Left renal pelvis (tissue), 4 donors: ENCODE data around the gene CLDND2. TPM values are rescaled to one million over a fixed set of nuclear protein-coding genes. Genes with fewer than 3 reads are reported as not detected.
A peak's percentile ranks its signal among the peaks of the same experiment; 100 is the strongest.

Experiments
- DNase-seq, 4 donors: peaks; one replicate each; pipeline ENCODE4 v3.0.0-alpha.2; 2013; ENCODE audit warnings: low read depth in 4 of 4, low spot score in 3 of 4
- polyA plus RNA-seq, 4 donors: library from polyadenylated mRNA; unstranded; fragments of 120-200 nt; gene quantifications; one replicate each; pipeline ENCODE4 v1.2.1, GENCODE V29; 2013; ENCODE audit not compliant: insufficient read length in 4 of 4

CLDND2 gene
- polyA plus RNA-seq, 4 donors: 1.6 to 3.5 (median 1.9) TPM

DNA sequence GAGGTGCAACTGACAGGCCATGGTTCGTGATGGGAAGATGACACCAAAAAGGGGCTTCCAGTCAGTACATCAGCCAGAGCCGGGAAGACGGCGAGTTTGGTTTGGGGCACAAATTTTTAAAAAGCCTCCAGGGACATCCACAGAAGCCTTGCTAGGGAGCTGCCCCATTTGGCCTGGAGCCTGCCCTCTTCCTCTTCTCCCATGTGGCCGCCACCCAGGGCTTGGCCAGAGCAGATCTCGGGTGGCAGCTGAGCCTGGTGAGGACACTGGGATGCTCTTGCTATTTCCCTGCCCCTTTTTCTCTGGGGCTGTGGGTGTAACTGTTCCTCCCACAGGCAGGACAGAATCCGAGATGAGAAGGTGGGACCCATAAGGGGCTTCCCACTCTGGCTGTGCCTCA, 10.9 kb downstream of the CLDND2 start:
- no peak for DNase-seq

DNA sequence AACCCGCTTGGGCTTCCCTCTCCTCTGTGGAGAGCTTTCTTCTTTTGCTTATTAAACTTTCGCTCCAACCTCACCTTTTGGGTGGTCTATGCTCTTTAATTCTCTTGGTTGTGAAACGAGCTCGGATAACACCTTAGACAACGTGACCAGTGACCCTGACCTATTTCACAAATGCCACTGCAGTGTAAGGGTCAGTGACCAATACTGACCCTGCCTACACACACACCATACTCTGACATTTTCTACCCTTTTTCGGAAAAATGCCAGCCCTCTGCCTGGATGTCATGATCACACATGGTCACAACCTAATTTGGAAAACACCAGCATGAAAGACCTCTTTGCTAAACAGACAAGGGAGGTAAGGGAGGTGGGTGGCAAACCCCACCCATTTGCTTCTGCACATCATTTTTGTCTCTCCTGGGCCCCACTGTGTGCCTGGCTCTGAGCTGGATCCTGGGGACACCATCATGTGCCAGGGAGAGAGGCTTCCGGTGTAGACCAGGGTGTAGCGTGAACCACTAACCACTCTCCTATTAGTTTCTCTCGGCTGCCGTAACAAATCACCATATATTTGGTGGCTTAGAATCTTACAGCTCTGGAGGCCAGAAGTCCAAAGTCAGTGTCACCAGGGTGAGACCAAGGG, 12.5 kb downstream of the CLDND2 start:
- no peak for DNase-seq

DNA sequence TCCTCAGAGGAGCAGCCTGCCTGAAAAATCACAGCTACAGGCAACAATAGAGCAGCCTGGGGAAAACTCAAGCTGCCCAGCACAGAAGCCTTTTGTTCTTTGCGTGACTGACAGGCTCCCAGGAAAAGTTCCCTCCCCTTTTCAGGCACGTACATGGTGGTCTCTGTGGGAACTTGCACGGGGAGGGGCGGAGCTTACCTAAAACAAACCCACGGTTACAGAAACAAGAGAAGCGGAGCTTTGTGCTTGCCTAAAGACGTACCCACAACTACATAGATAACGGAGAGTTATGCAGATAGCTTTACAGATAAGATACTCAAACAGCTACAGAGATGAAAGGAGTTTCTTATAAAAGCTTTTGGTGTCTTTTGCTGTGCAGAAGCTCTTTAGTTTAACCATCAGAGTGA, 14.1 kb downstream of the CLDND2 start:
- DNase-seq: peak in 1 of 4 donors; percentile 26

DNA sequence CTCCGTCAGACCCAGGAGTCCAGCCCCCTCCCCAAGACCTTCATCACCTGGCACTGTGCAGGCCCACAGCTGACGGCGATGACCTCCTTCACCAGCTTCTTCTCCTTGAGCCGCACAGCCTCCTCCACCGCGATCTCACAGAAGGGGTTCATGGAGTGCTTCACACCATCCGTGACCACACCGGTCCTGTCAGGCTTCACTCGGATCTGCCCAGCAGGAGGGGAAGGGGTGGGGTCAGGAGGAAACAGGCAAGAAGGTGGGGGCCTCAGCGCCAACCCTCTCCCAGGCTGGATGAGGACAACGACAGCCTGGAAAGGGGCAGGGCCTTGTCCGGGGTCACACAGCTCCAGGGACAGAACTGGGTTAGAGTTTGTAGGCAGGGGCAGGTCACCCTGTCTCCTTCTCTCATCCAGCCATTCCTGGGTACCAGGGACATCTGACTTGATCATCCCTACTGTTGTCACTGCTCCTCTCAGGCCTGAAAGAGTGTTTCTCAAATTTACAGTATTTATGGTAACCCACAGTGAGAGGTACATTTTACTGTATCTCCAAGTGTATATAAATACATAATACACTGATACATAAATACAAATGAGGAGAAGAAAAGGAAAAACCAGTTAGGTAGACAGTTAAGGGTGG, 14.6 kb downstream of the CLDND2 start:
- no peak for DNase-seq

DNA sequence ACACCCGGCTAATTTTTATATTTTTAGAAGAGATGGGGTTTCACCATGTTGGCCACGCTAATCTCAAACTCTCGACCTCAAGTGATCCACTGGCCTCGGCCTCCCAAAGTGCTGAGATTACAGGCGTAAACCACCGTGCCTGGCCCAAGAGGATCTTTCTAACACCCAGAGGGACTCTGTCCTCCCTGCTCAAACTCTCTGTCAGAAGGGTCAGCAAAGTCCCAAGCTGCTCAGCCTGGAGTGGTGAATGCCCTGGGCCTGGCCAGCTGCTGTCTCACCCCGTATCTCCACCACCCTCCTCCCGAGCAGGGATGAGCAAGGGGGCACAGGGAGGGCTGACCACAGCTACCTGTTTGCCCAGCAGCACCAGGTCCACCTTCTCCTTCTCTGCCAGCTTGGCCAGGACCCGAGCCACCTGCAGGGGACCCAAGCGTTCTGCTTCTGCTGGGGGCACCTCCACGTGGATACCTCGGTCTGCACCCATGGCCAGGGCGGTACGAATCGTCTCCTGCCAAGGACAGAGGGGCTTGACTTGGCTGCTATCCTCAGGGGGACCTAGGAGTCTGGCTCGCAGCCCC, 15.9 kb downstream of the CLDND2 start:
- no peak for DNase-seq

DNA sequence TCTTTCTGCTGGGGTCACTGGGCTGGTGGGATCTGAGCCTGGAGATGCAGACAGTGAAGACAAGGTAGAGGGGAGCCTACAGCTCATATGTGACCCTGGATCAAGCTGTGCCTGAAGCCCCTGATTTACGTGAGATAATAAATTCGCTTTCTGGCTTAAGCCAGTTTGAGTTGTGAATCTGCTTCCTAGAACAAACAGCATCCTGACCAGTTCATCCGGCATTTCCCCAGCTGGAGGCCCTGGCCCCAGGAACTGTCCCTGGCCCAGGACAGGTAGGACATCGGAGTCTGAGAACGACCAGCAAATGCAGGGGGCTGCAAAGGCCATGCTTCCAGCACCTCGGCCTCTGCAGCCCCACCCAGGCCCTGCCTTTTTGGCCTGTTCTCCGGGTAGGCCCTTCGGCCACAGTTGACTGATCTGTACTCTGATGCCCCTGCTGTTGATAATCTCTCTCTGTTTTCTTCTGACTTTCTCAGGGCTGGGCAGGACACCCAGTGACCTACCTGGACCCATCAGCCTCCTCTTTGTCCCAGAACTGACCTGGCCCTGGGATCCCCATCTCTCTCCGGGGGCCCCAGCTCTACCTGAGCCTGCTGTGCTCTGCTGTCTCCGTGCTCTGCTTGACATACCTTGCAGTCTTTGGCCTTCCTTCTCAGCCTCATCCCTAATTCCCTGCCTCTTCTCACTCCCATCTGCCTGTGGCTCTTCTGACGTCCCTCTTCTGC, 17.4 kb downstream of the CLDND2 start:
- no peak for DNase-seq

DNA sequence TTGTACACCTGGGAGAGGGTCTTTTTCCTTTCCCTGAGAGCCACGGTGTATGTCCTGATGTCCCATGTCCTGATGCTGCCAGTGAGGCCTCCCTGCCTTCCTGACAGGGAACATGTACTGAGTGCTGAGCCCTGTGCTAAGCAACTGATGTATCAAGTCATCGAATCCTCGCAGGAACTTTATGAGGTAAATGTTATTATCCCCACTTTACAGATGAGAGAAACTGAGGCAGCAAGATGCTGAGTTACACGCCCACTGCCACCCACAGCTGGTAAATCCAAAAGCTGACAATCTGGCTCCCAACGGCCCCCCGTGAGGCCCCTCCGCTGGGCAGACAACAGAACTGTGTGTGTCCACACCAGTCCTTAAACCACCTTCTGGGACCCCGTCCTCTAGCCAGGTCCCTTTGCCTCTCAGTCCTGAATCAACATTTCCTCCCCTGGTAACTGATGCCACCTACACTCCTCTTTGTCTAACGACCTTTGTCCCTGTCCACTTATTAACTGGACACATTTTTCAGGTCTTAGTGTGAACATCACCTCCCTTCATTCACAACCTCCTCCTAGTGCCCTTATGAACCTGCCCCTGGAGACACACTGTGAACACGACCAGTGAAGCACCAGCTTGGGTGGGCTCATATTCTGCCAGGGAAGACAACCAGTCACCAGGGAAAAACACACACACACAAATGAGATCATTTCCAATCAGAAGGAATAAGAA, 21.4 kb downstream of the CLDND2 start:
- no peak for DNase-seq

DNA sequence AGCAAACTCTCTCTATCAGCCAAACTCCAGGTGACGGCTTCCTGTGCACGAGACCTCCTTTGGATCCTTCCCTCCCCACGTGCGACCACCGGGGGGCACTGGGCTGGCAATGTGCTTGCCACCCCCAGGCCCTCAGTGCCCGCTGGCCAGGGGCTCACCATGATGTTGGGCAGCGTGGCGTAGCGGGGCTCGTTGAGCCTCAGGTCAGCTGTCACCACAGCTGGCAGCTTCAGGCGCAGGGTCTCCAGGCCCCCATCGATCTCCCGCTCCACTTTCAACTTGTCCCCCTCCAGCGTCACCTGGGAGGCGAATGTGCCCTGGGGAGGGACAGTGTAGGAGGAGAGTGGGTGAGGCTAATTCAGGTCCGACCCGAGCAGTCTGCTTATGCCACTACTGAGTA, 22.1 kb downstream of the CLDND2 start:
- DNase-seq: no peak

DNA sequence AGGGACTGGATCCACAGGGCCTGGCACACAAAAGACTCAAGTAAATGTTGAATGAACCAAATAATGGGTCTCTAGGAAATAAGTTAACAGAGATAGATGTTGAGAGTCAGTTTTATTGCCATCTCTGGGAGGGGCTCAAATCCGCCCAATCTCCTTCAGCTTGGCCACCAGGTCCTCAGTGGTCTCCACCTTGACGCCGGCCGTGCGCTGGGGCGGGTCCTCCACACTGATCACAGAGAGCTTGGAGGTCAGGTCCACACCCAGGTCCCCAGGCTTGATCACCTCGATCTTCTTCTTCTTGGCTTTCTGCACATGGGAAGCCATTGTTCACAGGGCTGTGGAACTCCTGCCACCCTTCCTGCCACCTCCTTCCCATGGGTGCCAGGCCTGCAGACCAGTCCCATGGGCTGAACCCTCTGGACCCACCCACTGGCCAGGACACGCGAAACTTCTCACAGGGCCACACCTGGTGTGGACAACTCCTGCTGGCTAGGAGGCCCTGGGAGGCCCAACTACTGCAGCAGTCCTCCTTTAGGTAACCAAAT, 23.7 kb downstream of the CLDND2 start:
- no peak for DNase-seq

DNA sequence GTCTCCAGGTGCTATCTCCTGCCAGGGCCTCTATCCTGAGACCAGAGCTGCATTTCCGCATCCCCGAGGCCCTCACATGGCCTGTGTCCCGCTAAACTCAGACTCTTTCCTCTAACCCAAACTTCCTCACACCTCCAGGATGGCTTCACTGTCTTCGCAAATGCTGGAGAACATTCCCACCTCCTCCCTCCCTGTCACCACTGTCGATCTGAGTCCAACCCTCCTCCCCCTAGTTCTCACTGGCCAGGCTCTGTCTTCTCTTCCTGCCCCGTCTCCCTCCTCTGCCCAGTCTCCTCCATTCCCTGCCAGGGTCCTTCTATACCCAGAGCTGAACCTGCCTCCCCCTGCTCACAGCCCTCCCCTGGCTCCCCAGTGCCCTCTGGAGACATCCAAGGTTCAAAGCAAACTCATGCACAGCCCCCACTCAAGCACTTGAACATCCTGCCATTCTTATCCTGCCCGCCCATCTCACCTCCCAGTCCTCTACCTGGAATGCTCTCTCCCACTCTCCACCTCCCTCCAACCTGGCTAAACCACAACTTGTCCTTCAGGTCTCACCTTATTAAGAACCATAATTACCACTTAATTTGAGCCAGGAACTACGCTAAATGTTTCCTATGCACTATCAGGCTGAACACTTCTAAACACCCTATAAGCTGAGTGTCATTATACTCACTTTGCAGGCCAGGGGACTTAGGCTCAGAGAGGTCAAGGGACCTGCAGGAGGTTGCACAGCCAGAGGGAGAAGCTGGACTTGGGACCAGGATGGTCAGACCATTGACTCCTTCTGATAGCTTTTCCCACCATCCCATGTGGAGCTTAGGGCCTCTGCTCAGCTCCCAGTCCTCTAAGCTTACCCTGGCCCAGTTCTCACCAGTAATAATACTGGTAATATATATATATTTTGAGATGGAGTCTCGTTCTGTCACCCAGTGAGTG, 25.9 kb downstream of the CLDND2 start:
- DNase-seq: no peak

DNA sequence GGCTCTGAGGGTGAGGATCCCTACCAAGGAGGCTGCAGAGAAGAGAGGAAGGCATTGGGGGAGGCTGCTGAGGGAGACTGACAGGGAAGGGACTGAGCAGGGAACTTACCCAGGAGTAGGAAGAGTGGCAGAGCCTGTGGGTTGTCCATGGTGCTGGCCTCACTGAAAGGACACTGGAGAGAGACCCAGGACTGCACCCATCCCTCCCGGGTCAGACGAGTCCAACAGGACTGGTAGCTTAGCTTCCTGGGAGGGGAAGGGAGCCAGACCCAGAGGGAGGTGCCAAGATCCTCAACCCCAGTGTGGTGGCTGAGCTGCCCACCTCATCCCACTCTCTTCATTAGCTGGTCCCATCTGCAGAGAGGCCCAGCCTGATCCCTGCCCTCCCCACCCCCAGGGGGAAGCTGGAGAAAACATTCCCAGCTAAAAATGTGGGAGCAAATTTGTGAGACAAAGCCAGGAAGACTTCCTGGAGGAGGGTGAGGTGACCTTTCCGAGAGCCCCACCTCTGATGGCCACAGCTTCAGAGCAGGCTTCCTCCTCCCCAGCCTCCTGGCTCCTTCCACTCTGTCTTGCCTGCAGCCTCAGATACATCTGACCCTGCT, 26.7 kb downstream of the CLDND2 start, which contains the start of gene VSIG10L:
VSIG10L (minus strand) TSS at position 164 of the 605 bp plus-strand sequence; CDS start at position 149, 15 bp downstream.
- no peak for DNase-seq

DNA sequence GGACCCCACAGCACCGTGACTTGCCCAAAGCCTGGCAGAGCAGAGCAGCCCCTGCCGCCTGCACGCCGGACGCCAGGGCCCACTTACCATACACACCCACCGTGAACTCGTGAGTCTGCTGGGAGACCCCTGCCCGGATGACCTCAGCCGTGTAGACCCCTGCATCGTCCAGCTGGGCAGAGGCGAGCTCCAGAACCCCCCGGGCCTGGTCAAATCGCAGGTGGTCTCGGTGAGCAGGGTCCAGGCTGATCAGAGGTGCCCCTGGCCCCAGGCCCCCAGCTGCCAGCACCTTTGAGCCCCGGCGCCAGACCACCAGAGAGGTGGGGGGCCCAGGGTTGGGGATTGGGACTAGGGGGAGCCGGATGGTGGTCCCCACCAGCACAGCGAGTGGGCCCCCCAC, 27.7 kb downstream of the CLDND2 start:
- DNase-seq: no peak

DNA sequence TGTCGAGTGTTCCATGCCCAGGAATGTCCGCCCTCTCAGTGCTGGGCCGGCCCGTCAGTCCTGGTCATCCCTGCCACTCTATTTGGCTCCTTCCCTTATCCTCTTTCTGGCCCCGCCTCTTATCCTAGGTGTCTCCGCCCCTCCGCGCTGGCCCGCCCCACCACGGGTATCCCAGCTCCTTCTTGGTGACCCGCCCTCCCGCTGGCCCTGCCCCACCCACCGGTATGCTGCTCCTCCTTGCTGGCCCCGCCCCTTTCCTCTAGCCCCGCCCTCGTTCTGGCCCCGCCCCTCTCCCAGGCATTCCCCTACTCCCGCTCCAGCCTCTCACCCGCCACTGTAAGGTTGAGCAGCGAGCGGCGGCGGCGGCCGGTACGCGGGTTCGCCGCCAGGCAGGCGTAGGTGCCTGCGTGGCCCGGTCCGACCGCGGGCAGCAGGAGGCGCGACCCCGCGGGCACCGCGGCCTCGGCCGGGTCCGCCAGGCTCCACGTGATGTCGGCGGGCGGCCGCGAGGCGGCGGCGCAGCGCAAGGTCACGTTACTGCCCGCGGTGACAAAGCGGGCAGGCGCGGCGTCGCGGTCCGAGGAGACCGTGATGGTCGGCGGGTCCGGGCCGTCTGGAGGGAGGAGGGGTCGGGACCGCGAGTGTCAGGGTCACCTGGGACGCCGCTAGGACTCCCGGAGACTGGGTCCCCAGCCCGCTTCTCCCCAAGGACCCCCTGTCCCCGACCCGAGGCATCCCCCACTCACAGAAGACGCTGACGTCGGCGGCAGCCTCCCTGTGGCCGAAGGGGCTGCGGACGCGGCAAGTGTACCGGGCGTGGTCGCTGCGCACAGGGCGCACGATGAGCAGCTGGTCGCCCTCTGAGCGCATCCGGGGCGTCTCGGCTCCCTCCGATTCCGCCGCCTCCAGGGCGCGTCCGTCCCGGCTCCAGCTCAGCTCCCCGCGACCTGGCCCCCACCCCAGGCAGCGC, 28.8 kb downstream of the CLDND2 start:
- peak; percentile 77 to 88 (median 79) for DNase-seq

DNA sequence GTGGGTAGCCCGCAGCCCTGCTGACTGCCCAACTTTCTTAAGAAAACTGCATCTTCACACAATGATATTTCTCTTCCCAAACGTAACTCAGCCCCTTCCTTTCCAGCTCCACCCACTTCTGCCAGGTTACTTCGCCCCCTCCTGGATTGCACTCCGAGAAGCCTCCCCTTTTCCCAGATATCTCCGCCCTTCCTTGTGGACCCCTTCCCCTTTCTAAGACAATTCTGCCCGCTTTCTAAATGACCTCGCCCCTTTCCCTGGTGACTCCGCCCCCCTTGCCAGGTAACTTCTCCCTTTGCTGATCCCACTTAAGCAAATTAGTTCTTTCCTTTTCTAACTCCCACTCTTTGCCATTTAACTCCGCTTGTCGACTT, 29.5 kb downstream of the CLDND2 start:
- peak in 1 of 4 donors; percentile 27 for DNase-seq

DNA sequence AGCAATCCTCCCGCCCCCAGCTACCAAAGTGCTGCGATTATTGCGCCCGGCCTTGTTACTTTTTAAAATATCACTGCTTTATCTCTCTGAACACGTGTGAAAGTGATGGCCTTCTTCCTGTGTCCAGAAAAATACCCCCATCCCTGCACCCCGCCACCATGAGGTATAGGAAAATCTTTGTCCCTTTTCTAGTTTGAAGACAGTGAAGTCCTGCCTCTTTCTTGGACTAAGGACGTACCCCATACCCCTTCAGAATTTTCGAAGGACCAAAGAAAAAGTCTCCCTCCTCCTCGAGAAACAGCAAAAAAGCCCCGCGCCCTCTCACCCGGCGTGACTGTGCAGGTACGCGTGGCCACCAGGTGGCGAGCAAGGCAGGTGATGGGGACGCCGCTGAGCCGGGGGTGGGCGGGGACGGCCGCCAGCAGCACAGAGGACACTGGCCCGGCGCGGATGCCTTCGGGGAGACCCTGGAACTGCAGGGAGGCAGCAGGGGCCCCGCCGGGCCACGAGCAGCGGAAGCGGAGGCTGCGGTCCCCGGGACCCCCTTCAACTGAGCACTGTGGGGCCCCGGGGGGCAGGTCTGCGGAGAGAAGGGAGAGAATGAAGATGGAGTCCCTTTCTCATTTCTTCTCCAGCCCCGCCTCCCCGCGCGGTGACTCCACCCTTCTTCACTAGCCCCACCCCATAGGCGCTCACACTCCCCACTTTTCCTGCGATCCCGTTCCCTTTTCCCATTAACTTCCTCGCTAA, 30.1 kb downstream of the CLDND2 start:
- DNase-seq: peak in 1 of 4 donors; percentile 66

DNA sequence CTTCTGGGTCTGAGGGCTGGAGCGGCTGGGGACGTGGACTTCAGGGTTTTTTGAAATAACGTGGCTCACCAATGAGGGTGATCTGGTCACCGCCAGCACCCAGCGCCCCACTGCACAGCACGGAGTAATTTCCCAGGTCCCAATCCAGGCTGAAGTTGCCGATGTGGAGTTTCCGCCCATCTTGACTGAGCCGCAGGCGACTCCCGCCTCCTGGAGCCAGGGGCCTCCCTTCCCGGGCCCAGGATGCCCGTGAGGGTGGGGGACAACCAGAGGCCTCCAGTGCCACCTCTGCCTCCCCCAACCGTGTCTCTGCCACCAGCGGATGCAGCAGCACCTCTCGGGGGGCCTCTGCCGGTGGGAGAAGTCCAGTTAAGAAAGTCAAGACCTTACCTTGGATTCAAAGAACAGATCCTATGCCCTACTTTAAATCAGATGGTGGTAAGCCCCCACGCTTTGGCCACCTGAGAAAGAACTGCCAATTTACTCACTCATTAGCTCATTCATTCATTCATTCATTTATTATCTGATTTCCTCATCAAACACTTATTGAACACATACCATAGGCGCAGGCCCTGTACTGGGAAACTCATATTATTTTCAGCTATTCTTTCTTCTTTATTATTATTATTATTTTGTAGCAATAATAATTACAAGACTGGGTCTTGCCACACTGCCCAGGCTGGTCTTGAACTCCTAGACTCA, 30.8 kb downstream of the CLDND2 start:
- DNase-seq: no peak
